GM12878 (cell line): Measurements from ENCODE around the gene CCDC120. TPM values are rescaled to one million over a fixed set of nuclear protein-coding genes. Genes with fewer than 3 reads are reported as not detected.

Experiments used
- ATAC-seq: fragments of 200-7000 bp; cut with Tn5 transposase; 3 replicates; pipeline ENCODE4 v1.9.1; 2020; ENCODE audit warnings: mild to moderate bottlenecking, moderate library complexity
- BruUV-seq: library from RNA; stranded (reverse); fragments of 400-500 nt; replicated peaks from 2 replicates; lab custom pipeline; 2021; lab: Mats Ljungman, UMichigan
- CTCF ChIA-PET: fragments of 300-600 bp; sonication (Branson Sonifier 250); formaldehyde crosslinking; extraction: SDS; loops from one replicate; lab custom pipeline; 2021; ENCODE audit warnings: inconsistent platforms; lab: Yijun Ruan, JAX
- POLR2A ChIA-PET: fragments of 350-600 bp; formaldehyde crosslinking; extraction: SDS; loops from one replicate; lab custom pipeline; 2021; ENCODE audit warnings: inconsistent platforms; lab: Charles Lee
- RAD21 ChIA-PET: fragments of 300-600 bp; sonication (Branson Sonifier 250); formaldehyde crosslinking; loops from one replicate; lab custom pipeline; 2023; ENCODE audit warnings: antibody characterized with exemption; ENCODE audit not compliant: unreplicated experiment; lab: Charles Lee
- SMC1A ChIA-PET: fragments of 300-600 bp; sonication (Branson Sonifier 250); formaldehyde crosslinking; loops from one replicate; lab custom pipeline; 2023; ENCODE audit not compliant: unreplicated experiment, uncharacterized antibody; lab: Charles Lee
- DNase-seq: peaks from one replicate; pipeline ENCODE4 v3.0.0-alpha.2; 2011; ENCODE audit warnings: low read depth, low spot score
- FAIRE-seq: peaks from 3 replicates; lab custom pipeline; 2011; peaks lifted over from hg19 to GRCh38; lab: Jason Lieb, UNC
- H2AFZ ChIP-seq: 2 replicates; pipeline ENCODE4 v1.6.0; 2011; ENCODE audit warnings: low read depth, low read length, control low read depth; ENCODE audit not compliant: control insufficient read depth
- H3K27ac ChIP-seq: 2 replicates; pipeline ENCODE4 v1.5.1; 2011; ENCODE audit warnings: control low read depth; ENCODE audit not compliant: control insufficient read depth, insufficient read depth
- H3K27me3 ChIP-seq, 2 experiments: replicated peaks in 1 of 2; 2 replicates each; pipeline versions ENCODE4 v1.6.0 to v1.6.1; 2011; ENCODE audit warnings: low read length in 1 of 2; ENCODE audit not compliant: control insufficient read depth in 2 of 2, insufficient read depth in 2 of 2
- H3K36me3 ChIP-seq, 2 experiments: 2 replicates each; pipeline ENCODE4 v1.5.1; 2011; ENCODE audit warnings: low read length in 1 of 2; ENCODE audit not compliant: control insufficient read depth in 2 of 2, insufficient read depth in 2 of 2
- H3K4me1 ChIP-seq: 2 replicates; pipeline ENCODE4 v1.6.1; 2011; ENCODE audit warnings: mild to moderate bottlenecking, low read length, moderate library complexity, mixed read lengths; ENCODE audit not compliant: control insufficient read depth, insufficient read depth
- H3K4me2 ChIP-seq: 2 replicates; pipeline ENCODE4 v1.6.0; 2011; ENCODE audit warnings: control low read depth; ENCODE audit not compliant: control insufficient read depth, insufficient read depth
- H3K4me3 ChIP-seq: fragments of 200-600 bp; sonication (generic); 2 replicates; pipeline ENCODE4 v1.5.1; 2016
- H3K79me2 ChIP-seq: 2 replicates; pipeline ENCODE4 v1.6.0; 2011; ENCODE audit warnings: low read length; ENCODE audit not compliant: control insufficient read depth, insufficient read depth
- H3K9ac ChIP-seq: 2 replicates; pipeline ENCODE4 v1.8.0; 2011; ENCODE audit warnings: low read length, control low read depth, mixed read lengths; ENCODE audit not compliant: control insufficient read depth, insufficient read depth
- H3K9me3 ChIP-seq: replicated peaks from 3 replicates; pipeline ENCODE4 v1.5.1; 2011; ENCODE audit warnings: mild to moderate bottlenecking, low read length; ENCODE audit not compliant: control insufficient read depth, insufficient read depth
- H4K20me1 ChIP-seq: 2 replicates; pipeline ENCODE4 v1.6.0; 2011; ENCODE audit not compliant: control insufficient read depth, insufficient read depth
- ATF7 ChIP-seq: fragments of 450-650 bp; IDR thresholded peaks from 2 replicates; pipeline ENCODE4 v1.6.1; 2016; ENCODE audit warnings: low read depth, mild to moderate bottlenecking
- BRCA1 ChIP-seq: IDR thresholded peaks from 2 replicates; pipeline ENCODE4 v1.6.1; 2011; ENCODE audit warnings: low read depth, low read length, improper control_type of control experiment
- YBX1 ChIP-seq: fragments of 450-650 bp; IDR thresholded peaks from 2 replicates; pipeline ENCODE4 v1.6.1; 2016; ENCODE audit warnings: antibody characterized with exemption
- ZNF592 ChIP-seq: fragments of 450-650 bp; IDR thresholded peaks from 2 replicates; pipeline ENCODE4 v1.6.1; 2017; ENCODE audit warnings: mild to moderate bottlenecking, moderate library complexity
- ZNF622 ChIP-seq: fragments of 450-650 bp; IDR thresholded peaks from 2 replicates; pipeline ENCODE4 v1.6.1; 2017; ENCODE audit warnings: mild to moderate bottlenecking, inconsistent platforms
- WGBS: methylation state at CpG from one replicate; pipeline ENCODE4 v1.1.6; 2016; ENCODE audit warnings: low lambda C conversion rate; ENCODE audit not compliant: insufficient replicate concordance, insufficient coverage; ENCODE audit errors: missing lambda C conversion rate; 5-methylcytosine and 5-hydroxymethylcytosine counted together
- in situ Hi-C: fragments of 300-500 bp; cut with MboI; formaldehyde crosslinking; loops from 9 replicates; pipeline ENCODE4 v1.14.3; 2018; ENCODE audit warnings: mixed read lengths
- intact Hi-C: fragments of 100-400 bp; cut with micrococcal nuclease; formaldehyde crosslinking; loops from one replicate; pipeline ENCODE4 v1.14.2; 2022; ENCODE audit not compliant: unreplicated experiment
- polyA plus RNA-seq, 11 experiments: library from polyadenylated mRNA; depleted of rRNA in 4 of 11; unstranded in 6 of 11; stranded (reverse) in 5 of 11; fragments of >200 nt; fragmentation: Nextera tagmentation in 4 of 11; fragmentation: Illumina TruSeq in 1 of 11; extraction: Ambion mirVana in 4 of 11; extraction: Trizol in 1 of 11; gene quantifications; 1 replicate in 1 of 11; 2 replicates in 10 of 11; pipeline versions ENCODE4 v1.2.1 to v1.2.3, GENCODE V29; 2011 to 2016; ENCODE audit warnings: inconsistent platforms in 2 of 11, missing spikeins in 2 of 11, low read depth in 1 of 11
- total RNA-seq, 4 experiments: library from RNA; depleted of rRNA in 3 of 4; stranded (reverse); fragments of >200 nt in 3 of 4; fragmentation: Illumina TruSeq in 1 of 4; extraction: Trizol in 1 of 4; gene quantifications; 2 replicates each; pipeline versions ENCODE4 v1.2.1 to v1.2.3, GENCODE V29; 2013 to 2021
- TF ChIP-seq, protein P1 (sequence below): IDR thresholded peaks from 2 replicates; pipeline ENCODE4 v1.6.1; 2012; ENCODE audit warnings: low read depth, low read length, improper control_type of control experiment

Gene CCDC120
- total and polyA plus RNA-seq, 10 of the 15 experiments (the other 5 are each of a cell fraction or from before 2014, with no cell fraction given) = 0.11 to 4.1 (median 0.76) TPM

DNA sequence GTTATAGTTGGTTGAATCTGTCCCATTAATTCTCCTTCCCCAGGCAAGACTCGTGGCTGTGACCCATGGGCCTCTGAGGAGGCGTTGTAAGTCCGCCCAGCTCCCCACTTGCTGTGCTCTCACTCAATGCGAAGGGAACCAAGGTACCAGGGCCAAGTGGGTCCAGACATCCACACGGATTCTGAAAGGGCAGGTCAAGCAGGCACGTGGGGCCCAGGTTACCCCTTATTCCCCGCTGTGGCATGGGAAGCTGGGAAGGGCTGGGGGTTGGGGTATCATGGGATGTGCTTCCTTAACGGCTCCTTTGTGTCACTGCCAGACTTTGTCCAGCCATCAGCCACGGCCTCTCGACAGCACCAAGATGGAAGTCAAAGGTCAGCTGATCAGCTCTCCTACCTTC, 3.1 kb downstream of the CCDC120 start:
- POLR2A ChIA-PET = no interaction called here
- FAIRE-seq = no peak
- CTCF ChIA-PET = no interaction called here
- intact Hi-C loops (no loop called here), in situ Hi-C loops (no loop called here)
- BruUV-seq = no TSS peak
- no peaks in the 10 kb centered on the region for H3K9me3 ChIP-seq
- SMC1A ChIA-PET = interaction anchor here (0.7 kb wide), 1 partner anchor 429 kb away, joined by 4 read pairs; no protein-coding TSS in a partner anchor
- H3K4me1 ChIP-seq = no peaks in the 10 kb centered on the region
- no peak overlapping the region for H3K4me2 ChIP-seq
- H3K36me3 ChIP-seq = no peaks in the 10 kb centered on the region
- no peak overlapping the region for H3K4me3 ChIP-seq
- no peak overlapping the region for H2AFZ ChIP-seq
- no peaks in the 10 kb centered on the region for H4K20me1 ChIP-seq
- no peak for DNase-seq
- ATAC-seq = no peak
- 55% methylated on average over 8 of the region's 10 CpGs for WGBS
- H3K27ac ChIP-seq = no peak overlapping the region
- no peak overlapping the region for H3K9ac ChIP-seq
- RAD21 ChIA-PET = no interaction called here
- no peaks in the 10 kb centered on the region for H3K27me3 ChIP-seq
- H3K79me2 ChIP-seq = no peaks in the 10 kb centered on the region
- TF ChIP-seq ZNF592 (no peak), YBX1 (no peak), ZNF622 (no peak), BRCA1 (no peak), ATF7 (no peak)
- TF ChIP-seq, protein P1, sequence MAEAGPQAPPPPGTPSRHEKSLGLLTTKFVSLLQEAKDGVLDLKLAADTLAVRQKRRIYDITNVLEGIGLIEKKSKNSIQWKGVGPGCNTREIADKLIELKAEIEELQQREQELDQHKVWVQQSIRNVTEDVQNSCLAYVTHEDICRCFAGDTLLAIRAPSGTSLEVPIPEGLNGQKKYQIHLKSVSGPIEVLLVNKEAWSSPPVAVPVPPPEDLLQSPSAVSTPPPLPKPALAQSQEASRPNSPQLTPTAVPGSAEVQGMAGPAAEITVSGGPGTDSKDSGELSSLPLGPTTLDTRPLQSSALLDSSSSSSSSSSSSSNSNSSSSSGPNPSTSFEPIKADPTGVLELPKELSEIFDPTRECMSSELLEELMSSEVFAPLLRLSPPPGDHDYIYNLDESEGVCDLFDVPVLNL = no peak
- TF ChIP-seq, all 136 proteins: peak for 0
